GM19467 (cell line): ENCODE measurements around the gene TRIP6.

Experiments
- ATAC-seq: cut with Tn5 transposase; IDR thresholded peaks from one replicate; pipeline ENCODE4 v1.9.1; 2021; ENCODE audit warnings: mild to moderate bottlenecking, moderate library complexity; ENCODE audit not compliant: unreplicated experiment

Gene TRIP6

GRCh38 chr7:100873599-100874299 lies 6.6 kb downstream of the TRIP6 start:
- ATAC-seq, result no peak

GRCh38 chr7:100874300-100874576 lies 7.1 kb downstream of the TRIP6 start:
- ATAC-seq, result no peak

- ATAC-seq, result peak; percentile 84
These were observed 7.6 kb downstream of the TRIP6 start, which contains the start of gene SRRT for GRCh38 chr7:100874577-100875355. Gene SRRT (plus strand): TSS chr7:100875103. CDS start chr7:100875591, 488 bp downstream.

- peak; percentile 14 for ATAC-seq
These were observed 8.2 kb downstream of the TRIP6 start for GRCh38 chr7:100875356-100875751.

GRCh38 chr7:100878013-100878412 lies 10.8 kb downstream of the TRIP6 start:
- no peak for ATAC-seq

GRCh38 chr7:100878685-100879084 lies 11.5 kb downstream of the TRIP6 start:
- no peak for ATAC-seq

GRCh38 chr7:100879685-100880261 lies 12.6 kb downstream of the TRIP6 start:
- ATAC-seq, result no peak

- no peak for ATAC-seq
These were observed 13.5 kb downstream of the TRIP6 start for GRCh38 chr7:100880645-100881044.

GRCh38 chr7:100881136-100881535 lies 13.9 kb downstream of the TRIP6 start:
- ATAC-seq, result no peak

- no peak for ATAC-seq
These were observed 15.0 kb downstream of the TRIP6 start for GRCh38 chr7:100882201-100882600.

GRCh38 chr7:100882785-100883526 lies 15.8 kb downstream of the TRIP6 start:
- no peak for ATAC-seq

GRCh38 chr7:100884736-100885439 lies 17.7 kb downstream of the TRIP6 start:
- ATAC-seq, result no peak

- ATAC-seq, result no peak
These were observed 18.4 kb downstream of the TRIP6 start for GRCh38 chr7:100885440-100886141.

- ATAC-seq, result no peak
These were observed 19.2 kb downstream of the TRIP6 start for GRCh38 chr7:100886142-100886935.

GRCh38 chr7:100886936-100887515 lies 19.8 kb downstream of the TRIP6 start:
- no peak for ATAC-seq

GRCh38 chr7:100887516-100888290 lies 20.5 kb downstream of the TRIP6 start:
- peak; percentile 38 for ATAC-seq

- ATAC-seq, result no peak
These were observed 21.3 kb downstream of the TRIP6 start for GRCh38 chr7:100888291-100888987.
